Retinal pigment epithelial cell (primary cell): ENCODE results near the gene URGCP.

Source experiments
- DNase-seq: peaks from one replicate; pipeline ENCODE4 v3.0.0-alpha.2; 2010; ENCODE audit warnings: low read depth
- H3K4me3 ChIP-seq: 2 replicates; pipeline ENCODE4 v1.5.1; 2011; ENCODE audit warnings: mild to moderate bottlenecking, low read length, control low read depth, moderate library complexity
- TF ChIP-seq, protein P1 (sequence below): conservative IDR thresholded peaks from 2 replicates; pipeline ENCODE4 v1.5.1; 2011; ENCODE audit warnings: low read depth, low read length, control low read depth, inconsistent platforms

Gene URGCP

DNA sequence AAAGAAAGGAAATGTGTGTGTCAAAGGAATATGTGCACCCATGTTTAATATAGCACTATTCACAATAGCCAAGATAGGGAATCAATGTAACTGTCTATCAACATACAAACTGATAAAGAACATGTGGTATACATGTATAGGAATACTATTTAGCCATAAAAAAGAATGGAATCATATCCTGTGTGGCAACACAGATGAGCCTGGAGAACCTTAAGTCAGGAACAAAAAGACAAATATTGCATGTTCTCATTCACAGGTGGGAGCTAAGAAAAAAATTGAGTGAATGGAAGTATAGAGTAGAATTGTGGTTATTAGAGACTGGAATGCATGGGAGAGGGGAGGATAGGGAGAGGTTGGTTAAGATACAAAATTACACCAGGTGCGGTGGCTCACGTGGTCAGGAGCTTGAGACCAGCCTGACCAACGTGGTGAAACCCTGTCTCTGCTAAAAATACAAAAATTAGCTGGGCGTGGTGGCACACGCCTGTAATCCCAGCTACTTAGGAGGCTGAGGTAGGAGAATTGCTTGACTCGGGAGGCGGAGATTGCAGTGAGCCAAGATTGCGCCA, 10.5 kb downstream of the URGCP start:
- TF ChIP-seq, protein P1, sequence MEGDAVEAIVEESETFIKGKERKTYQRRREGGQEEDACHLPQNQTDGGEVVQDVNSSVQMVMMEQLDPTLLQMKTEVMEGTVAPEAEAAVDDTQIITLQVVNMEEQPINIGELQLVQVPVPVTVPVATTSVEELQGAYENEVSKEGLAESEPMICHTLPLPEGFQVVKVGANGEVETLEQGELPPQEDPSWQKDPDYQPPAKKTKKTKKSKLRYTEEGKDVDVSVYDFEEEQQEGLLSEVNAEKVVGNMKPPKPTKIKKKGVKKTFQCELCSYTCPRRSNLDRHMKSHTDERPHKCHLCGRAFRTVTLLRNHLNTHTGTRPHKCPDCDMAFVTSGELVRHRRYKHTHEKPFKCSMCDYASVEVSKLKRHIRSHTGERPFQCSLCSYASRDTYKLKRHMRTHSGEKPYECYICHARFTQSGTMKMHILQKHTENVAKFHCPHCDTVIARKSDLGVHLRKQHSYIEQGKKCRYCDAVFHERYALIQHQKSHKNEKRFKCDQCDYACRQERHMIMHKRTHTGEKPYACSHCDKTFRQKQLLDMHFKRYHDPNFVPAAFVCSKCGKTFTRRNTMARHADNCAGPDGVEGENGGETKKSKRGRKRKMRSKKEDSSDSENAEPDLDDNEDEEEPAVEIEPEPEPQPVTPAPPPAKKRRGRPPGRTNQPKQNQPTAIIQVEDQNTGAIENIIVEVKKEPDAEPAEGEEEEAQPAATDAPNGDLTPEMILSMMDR: no peak
- no peak for DNase-seq
- no peak overlapping the region for H3K4me3 ChIP-seq

DNA sequence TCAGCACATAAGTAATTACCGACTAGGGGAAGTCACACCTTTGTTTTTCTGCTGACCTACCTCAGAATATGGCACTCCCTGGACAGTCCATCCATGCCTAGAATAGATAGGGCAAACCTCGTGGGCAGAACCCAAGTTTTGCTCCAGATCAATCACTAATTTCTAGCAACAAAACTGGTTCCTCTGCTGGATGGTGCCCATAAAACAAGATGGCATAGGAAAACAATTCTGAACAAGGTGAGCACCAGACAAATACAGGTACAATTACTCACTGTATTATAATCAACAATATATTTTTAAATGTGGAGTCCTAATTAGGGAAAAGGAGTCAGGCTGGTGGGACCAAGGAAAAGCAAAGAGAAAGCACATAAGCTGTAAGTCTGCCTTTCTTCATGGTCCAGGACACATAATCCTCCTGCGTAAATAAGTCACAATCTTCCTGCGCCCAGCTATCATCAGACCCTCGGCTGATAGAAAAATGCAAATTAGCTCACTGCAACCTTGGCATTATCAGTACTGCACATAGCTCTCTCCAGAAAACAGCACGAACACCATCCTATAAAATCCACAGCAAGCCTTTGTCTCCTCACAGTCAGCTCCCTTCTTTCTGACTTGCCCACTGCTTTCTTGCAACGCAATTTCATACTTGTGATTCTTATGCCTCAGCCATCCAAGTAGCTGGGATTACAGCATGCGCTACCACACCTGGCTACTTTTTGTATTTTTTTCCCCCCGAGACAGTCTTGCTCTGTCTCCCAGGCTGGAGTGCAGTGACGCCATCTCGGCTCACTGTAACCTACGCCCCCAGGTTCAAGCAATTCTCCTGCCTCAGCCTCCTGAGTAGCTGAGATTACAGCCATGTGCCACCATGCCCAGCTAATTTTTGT, 15.1 kb downstream of the URGCP start:
- TF ChIP-seq, protein P1: no peak
- DNase-seq: no peak
- H3K4me3 ChIP-seq: no peak overlapping the region

DNA sequence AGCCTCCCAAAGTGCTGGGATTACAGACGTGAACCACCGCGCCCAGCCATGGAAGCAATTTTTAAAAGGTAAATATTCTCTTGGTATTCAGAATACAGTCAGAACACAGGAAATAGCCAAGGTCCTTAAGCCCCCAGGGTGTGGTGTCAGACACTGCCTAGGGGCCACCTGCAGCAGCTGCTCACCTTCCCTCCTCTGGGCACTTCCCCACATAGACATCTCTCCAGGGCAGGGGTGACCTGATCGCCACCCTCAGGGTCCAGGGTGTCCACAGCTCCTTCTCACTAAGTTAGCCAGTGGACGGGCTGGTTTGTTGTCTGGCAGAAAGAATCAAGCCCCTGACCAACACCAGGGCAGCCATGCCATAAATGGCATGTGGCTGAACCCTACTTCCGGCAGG, 15.9 kb downstream of the URGCP start:
- DNase-seq: no peak
- no peak overlapping the region for H3K4me3 ChIP-seq
- TF ChIP-seq, protein P1: no peak

DNA sequence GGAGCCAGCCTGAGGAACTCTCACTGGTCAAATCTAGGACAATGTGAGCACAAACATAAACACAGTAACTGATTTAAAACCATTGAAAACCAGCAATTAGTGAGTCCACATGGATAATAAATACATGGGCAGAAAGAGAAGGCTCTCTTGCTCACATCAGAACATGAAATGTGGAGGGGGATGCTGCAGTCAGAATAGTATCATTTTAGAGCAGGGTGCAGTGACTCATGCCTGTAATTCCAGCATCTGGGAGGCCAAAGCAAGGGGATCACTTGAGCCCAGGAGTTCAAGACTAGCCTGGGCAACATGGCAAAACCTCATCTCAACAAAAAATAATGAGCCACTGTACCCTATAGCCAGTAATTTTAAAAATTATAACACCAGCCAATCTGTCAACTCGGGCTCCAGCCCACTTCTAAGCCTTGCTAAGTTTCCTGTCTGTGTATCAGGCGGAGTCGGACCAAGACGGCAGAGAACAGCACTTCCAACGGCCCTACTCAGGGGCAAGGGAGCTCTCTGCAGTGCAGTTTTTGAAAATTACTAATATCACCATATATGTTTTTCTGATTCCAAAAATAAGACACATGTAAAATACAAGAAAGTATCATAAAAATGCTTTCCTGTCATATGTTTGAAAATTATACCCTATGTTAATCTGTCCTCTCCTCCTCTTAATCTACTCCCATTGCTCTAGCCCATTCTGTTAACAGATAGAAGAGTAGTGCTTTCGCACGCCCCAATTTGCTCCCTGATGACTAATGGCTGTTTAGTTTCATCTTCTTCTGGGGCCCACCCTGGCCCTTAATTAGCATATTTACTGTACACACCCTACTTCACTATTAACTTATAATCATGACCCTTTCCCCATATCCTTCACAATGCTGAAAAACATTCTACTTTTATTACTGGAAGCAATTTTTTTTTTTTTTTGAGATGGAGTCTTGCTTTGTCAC, 17.1 kb downstream of the URGCP start:
- H3K4me3 ChIP-seq: no peak overlapping the region
- no peak for DNase-seq
- TF ChIP-seq, protein P1: no peak

DNA sequence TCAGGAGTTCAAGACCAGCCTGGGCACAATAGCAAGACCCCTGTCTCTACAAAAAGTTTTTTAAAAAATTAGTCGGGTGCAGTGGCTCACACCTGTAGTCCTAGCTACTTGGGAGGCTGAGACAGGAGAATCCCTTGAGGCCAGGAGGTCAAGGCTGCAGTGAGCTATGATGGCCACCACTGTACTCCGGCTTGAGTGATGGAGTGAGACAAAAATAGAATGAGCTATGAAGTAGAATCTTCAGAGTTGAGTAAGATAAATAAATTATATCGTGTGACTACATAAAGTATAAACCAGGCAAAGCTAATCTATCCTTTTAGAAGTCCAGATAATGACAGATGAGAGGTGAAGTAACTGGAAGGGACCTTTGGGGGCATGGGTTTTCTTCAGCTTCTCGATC, 21.8 kb downstream of the URGCP start:
- no peak overlapping the region for H3K4me3 ChIP-seq
- TF ChIP-seq, protein P1: no peak
- no peak for DNase-seq

DNA sequence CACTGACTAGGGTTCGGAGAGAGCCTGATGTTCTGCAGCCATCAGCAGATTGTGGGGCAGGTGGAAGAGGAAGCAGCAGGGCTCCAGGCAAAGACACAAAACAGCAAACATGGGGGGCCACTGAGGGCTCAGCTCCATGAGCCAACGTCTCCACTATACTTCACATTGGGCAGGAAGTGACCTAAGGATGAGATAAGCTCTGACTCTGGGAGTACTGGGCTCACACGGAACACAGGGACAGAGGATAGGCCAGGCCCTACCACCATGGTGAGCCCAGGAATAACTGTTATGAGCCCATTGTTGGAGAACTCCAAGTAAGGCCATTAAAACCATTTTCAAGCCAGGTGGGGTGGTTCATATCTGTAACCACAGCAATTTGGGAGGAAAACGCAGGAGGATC, 22.2 kb downstream of the URGCP start:
- TF ChIP-seq, protein P1: no peak

More for the DNA sequence above, 22.2 kb downstream of the URGCP start:
- DNase-seq: no peak
- no peak overlapping the region for H3K4me3 ChIP-seq
